ENCODE measurements around the gene DCTPP1.
A peak's percentile ranks its signal among the peaks of the same experiment; 100 is the strongest.
"Not testable (repeated sequence)": the region's sequence is repeated elsewhere in the genome, so short reads cannot be mapped to it uniquely, and the experiment has no call there.

The DCTPP1 gene

GRCh38 chr16:30429678-30430427, at the start of gene DCTPP1:
TSS of gene DCTPP1 (minus strand) at chr16:30430030. CDS start at chr16:30429980, 50 bp downstream.
- peaks cover 35% of the 10 kb centered on the region for H3K79me2 ChIP-seq (ENCODE audit: insufficient read depth, low read length)
- peak within 1 kb of the TSS; percentile 87 for H3K9ac ChIP-seq (ENCODE audit: low read depth, low read length, poor library complexity, severe bottlenecking)
- H3K36me3 ChIP-seq (ENCODE audit: insufficient read depth, low read length) = no peaks in the 10 kb centered on the region
- H3K9me2 ChIP-seq (replicated peaks; ENCODE audit: low read depth, low read length) = no peaks in the 10 kb centered on the region
- H3K4me1 ChIP-seq (ENCODE audit: insufficient read depth, low read length, poor library complexity, severe bottlenecking) = peaks cover 17% of the 10 kb centered on the region
- peaks cover 16% of the 10 kb centered on the region for H4K20me1 ChIP-seq (ENCODE audit: insufficient read depth, low read length, poor library complexity, severe bottlenecking)
- TF ChIP-seq EZH2phosphoT487 (IDR thresholded peaks at IDR 0.05; ENCODE audit: borderline replicate concordance) = no peak
- peak; percentile 76 for TF ChIP-seq CTCF (conservative IDR thresholded peaks at IDR 0.05; ENCODE audit: low read length)
- peak within 1 kb of the TSS; percentile 92 for H2AFZ ChIP-seq (ENCODE audit: low read length)
- no peaks in the 10 kb centered on the region for H3F3A ChIP-seq (ENCODE audit: low read depth)
- H3K4me3 ChIP-seq (ENCODE audit: low read length, poor library complexity, severe bottlenecking) = peak within 1 kb of the TSS; percentile 95
- no peaks in the 10 kb centered on the region for H3K27me3 ChIP-seq (ENCODE audit: insufficient read depth, low read length, poor library complexity, severe bottlenecking)
- no peaks in the 10 kb centered on the region for H3K9me3 ChIP-seq (ENCODE audit: insufficient read depth, low read depth, low read length)
- H3K4me2 ChIP-seq (ENCODE audit: low read depth, low read length, poor library complexity, severe bottlenecking) = peak within 1 kb of the TSS; percentile 88

DNA sequence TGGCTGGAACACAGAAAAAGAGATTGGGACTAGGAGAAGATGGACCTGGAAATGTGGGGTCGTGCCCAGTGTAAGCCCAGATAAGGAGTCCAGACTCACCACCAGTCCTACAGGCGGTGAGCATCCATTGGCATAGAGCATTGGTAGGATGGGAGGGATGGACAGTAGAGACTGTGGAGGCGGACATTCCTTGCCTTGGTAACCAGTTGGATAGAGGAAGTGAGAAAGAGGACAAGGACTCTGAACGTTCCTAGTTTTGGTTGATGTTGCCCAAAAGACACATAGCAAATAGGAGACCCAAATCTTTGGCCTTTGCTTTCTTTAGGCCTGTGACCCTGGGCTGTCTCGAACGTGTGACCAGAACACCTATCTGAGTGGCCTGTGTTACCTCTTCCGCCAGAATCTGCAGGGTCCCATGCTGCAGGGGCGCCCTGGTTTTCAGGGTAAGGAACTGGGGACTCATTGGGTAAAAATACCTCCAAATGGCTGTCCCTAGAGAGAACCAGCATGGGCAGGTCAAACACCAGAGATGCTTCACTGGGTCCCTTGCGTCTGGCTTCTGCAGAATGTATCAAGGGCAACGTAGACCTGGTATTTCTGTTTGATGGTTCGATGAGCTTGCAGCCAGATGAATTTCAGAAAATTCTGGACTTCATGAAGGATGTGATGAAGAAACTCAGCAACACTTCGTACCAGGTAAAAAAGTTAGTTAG, 49.1 kb upstream of the DCTPP1 start:
- H4K20me1 ChIP-seq (ENCODE audit: insufficient read depth, low read length, poor library complexity, severe bottlenecking) = no peaks in the 10 kb centered on the region
- H3K9me3 ChIP-seq (ENCODE audit: insufficient read depth, low read depth, low read length) = no peaks in the 10 kb centered on the region
- no peak overlapping the region for H3K4me2 ChIP-seq (ENCODE audit: low read depth, low read length, poor library complexity, severe bottlenecking)
- no peaks in the 10 kb centered on the region for H3K9me2 ChIP-seq (replicated peaks; ENCODE audit: low read depth, low read length)
- H3K27me3 ChIP-seq (ENCODE audit: insufficient read depth, low read length, poor library complexity, severe bottlenecking) = no peaks in the 10 kb centered on the region
- no peak for TF ChIP-seq EZH2phosphoT487 (IDR thresholded peaks at IDR 0.05; ENCODE audit: borderline replicate concordance)
- no peak for TF ChIP-seq CTCF (conservative IDR thresholded peaks at IDR 0.05; ENCODE audit: low read length)
- no peaks in the 10 kb centered on the region for H3F3A ChIP-seq (ENCODE audit: low read depth)
- H3K4me3 ChIP-seq (ENCODE audit: low read length, poor library complexity, severe bottlenecking) = no peak overlapping the region
- H3K4me1 ChIP-seq (ENCODE audit: insufficient read depth, low read length, poor library complexity, severe bottlenecking) = peaks cover 8% of the 10 kb centered on the region
- H3K79me2 ChIP-seq (ENCODE audit: insufficient read depth, low read length) = peaks cover 16% of the 10 kb centered on the region
- H3K9ac ChIP-seq (ENCODE audit: low read depth, low read length, poor library complexity, severe bottlenecking) = no peak overlapping the region
- H3K36me3 ChIP-seq (ENCODE audit: insufficient read depth, low read length) = no peaks in the 10 kb centered on the region
- no peak overlapping the region for H2AFZ ChIP-seq (ENCODE audit: low read length)

DNA sequence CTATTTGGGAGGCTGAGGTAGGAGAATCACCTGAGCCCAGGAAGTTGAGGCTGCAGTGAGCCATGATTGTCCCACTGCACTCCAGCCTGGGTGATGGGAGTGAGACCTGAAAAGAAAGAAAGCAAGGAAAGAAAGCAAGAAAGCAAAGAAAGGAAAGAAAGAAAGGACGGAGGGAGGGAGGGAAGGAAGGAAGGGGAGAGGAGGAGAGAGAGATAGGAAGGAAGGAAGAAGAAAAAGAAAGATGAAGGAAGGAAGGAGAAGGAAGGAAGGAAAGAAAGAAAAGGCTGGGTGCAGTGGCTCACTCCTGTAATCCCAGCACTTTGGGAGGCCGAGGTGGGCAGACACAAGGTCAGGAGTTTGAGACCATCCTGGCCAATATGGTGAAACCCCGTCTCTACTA, 47.9 kb upstream of the DCTPP1 start:
- H3K9ac ChIP-seq (ENCODE audit: low read depth, low read length, poor library complexity, severe bottlenecking); H3K9me3 ChIP-seq (ENCODE audit: insufficient read depth, low read depth, low read length); H3K36me3 ChIP-seq (ENCODE audit: insufficient read depth, low read length); H3F3A ChIP-seq (ENCODE audit: low read depth); H3K4me3 ChIP-seq (ENCODE audit: low read length, poor library complexity, severe bottlenecking); H4K20me1 ChIP-seq (ENCODE audit: insufficient read depth, low read length, poor library complexity, severe bottlenecking); H3K4me2 ChIP-seq (ENCODE audit: low read depth, low read length, poor library complexity, severe bottlenecking); H2AFZ ChIP-seq (ENCODE audit: low read length); H3K27me3 ChIP-seq (ENCODE audit: insufficient read depth, low read length, poor library complexity, severe bottlenecking); H3K9me2 ChIP-seq (replicated peaks; ENCODE audit: low read depth, low read length): not testable (repeated sequence)
- Histone ChIP-seq H3K4me1 (ENCODE audit: insufficient read depth, low read length, poor library complexity, severe bottlenecking) (peaks cover 19% of the 10 kb centered on the region), H3K79me2 (ENCODE audit: insufficient read depth, low read length) (peaks cover 28% of the 10 kb centered on the region)
